ENCODE data around the gene RAB11FIP3. TPM values are rescaled to one million over a fixed set of nuclear protein-coding genes. Genes with fewer than 3 reads are reported as not detected.

RAB11FIP3 gene
- total and polyA plus RNA-seq, 2 of the 13 experiments (the other 11 are each of a cell fraction or from before 2014, with no cell fraction given), result 34.3 to 57.6 TPM

GRCh38 chr16:425082-425718 lies at the start of gene RAB11FIP3 (continued):
- TF ChIP-seq, protein P1, sequence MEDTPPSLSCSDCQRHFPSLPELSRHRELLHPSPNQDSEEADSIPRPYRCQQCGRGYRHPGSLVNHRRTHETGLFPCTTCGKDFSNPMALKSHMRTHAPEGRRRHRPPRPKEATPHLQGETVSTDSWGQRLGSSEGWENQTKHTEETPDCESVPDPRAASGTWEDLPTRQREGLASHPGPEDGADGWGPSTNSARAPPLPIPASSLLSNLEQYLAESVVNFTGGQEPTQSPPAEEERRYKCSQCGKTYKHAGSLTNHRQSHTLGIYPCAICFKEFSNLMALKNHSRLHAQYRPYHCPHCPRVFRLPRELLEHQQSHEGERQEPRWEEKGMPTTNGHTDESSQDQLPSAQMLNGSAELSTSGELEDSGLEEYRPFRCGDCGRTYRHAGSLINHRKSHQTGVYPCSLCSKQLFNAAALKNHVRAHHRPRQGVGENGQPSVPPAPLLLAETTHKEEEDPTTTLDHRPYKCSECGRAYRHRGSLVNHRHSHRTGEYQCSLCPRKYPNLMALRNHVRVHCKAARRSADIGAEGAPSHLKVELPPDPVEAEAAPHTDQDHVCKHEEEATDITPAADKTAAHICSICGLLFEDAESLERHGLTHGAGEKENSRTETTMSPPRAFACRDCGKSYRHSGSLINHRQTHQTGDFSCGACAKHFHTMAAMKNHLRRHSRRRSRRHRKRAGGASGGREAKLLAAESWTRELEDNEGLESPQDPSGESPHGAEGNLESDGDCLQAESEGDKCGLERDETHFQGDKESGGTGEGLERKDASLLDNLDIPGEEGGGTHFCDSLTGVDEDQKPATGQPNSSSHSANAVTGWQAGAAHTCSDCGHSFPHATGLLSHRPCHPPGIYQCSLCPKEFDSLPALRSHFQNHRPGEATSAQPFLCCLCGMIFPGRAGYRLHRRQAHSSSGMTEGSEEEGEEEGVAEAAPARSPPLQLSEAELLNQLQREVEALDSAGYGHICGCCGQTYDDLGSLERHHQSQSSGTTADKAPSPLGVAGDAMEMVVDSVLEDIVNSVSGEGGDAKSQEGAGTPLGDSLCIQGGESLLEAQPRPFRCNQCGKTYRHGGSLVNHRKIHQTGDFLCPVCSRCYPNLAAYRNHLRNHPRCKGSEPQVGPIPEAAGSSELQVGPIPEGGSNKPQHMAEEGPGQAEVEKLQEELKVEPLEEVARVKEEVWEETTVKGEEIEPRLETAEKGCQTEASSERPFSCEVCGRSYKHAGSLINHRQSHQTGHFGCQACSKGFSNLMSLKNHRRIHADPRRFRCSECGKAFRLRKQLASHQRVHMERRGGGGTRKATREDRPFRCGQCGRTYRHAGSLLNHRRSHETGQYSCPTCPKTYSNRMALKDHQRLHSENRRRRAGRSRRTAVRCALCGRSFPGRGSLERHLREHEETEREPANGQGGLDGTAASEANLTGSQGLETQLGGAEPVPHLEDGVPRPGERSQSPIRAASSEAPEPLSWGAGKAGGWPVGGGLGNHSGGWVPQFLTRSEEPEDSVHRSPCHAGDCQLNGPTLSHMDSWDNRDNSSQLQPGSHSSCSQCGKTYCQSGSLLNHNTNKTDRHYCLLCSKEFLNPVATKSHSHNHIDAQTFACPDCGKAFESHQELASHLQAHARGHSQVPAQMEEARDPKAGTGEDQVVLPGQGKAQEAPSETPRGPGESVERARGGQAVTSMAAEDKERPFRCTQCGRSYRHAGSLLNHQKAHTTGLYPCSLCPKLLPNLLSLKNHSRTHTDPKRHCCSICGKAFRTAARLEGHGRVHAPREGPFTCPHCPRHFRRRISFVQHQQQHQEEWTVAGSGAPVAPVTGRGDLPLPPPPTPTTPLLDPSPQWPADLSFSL (CRISPR knock-in tag; IDR thresholded peaks at IDR 0.05), result no peak
- no peak for TF ChIP-seq ZNF382 (CRISPR knock-in tag; IDR thresholded peaks at IDR 0.05; ENCODE audit: borderline replicate concordance)
- TF ChIP-seq KMT2A (CRISPR knock-in tag; IDR thresholded peaks at IDR 0.05), result peak; percentile 76
- no peak for TF ChIP-seq RAD51 (IDR thresholded peaks at IDR 0.05; ENCODE audit: borderline replicate concordance)
- TF ChIP-seq TOE1 (CRISPR knock-in tag; IDR thresholded peaks at IDR 0.05), result 0 out of 2 replicates have a peak, but pooled peaks have one; percentile 45
- TF ChIP-seq, protein P2, sequence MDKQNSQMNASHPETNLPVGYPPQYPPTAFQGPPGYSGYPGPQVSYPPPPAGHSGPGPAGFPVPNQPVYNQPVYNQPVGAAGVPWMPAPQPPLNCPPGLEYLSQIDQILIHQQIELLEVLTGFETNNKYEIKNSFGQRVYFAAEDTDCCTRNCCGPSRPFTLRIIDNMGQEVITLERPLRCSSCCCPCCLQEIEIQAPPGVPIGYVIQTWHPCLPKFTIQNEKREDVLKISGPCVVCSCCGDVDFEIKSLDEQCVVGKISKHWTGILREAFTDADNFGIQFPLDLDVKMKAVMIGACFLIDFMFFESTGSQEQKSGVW (CRISPR knock-in tag; IDR thresholded peaks at IDR 0.05; ENCODE audit: borderline replicate concordance), result no peak
- TF ChIP-seq TEAD2 (CRISPR knock-in tag; IDR thresholded peaks at IDR 0.05), result peak; percentile 52; the same call in 1 of the 2 replicates
- no peak for TF ChIP-seq ZNF878 (CRISPR knock-in tag; IDR thresholded peaks at IDR 0.05)
- peak; percentile 33; the same call in 1 of the 2 replicates for TF ChIP-seq ZNF441 (CRISPR knock-in tag; IDR thresholded peaks at IDR 0.05; ENCODE audit: borderline replicate concordance)
- 0 out of 2 replicates have a peak, but pooled peaks have one; percentile 49 for TF ChIP-seq BCL6 (CRISPR knock-in tag; IDR thresholded peaks at IDR 0.05)
- no peak for TF ChIP-seq MZF1 (CRISPR knock-in tag; IDR thresholded peaks at IDR 0.05; ENCODE audit: borderline replicate concordance)
- peak; percentile 60; the same call in 1 of the 2 replicates for TF ChIP-seq ZNF788 (CRISPR knock-in tag; IDR thresholded peaks at IDR 0.05; ENCODE audit: borderline replicate concordance)
- TF ChIP-seq REPIN1 (CRISPR knock-in tag; IDR thresholded peaks at IDR 0.05; ENCODE audit: borderline replicate concordance, low read depth), result 0 out of 2 replicates have a peak, but pooled peaks have one; percentile 66
- 0 out of 2 replicates have a peak, but pooled peaks have one; percentile 50 for TF ChIP-seq CBX5 (CRISPR knock-in tag; IDR thresholded peaks at IDR 0.05; ENCODE audit: borderline replicate concordance)
- peak; percentile 65 for TF ChIP-seq TFDP2 (CRISPR knock-in tag; IDR thresholded peaks at IDR 0.05)
- peak; percentile 40 for TF ChIP-seq NFYB (CRISPR knock-in tag; IDR thresholded peaks at IDR 0.05)
- no peak for TF ChIP-seq THRA (CRISPR knock-in tag; IDR thresholded peaks at IDR 0.05; ENCODE audit: borderline replicate concordance)
- no peak for TF ChIP-seq BHLHE40 (IDR thresholded peaks at IDR 0.05; ENCODE audit: low read length)
- no peak for TF ChIP-seq MIER2 (CRISPR knock-in tag; IDR thresholded peaks at IDR 0.05)
- TF ChIP-seq ZFX (CRISPR knock-in tag; IDR thresholded peaks at IDR 0.05; ENCODE audit: low read depth), result peak; percentile 71
- TF ChIP-seq ZMYM4 (CRISPR knock-in tag; IDR thresholded peaks at IDR 0.05), result peak; percentile 47; the same call in 1 of the 2 replicates
